Activated CD8-positive, alpha-beta memory T cell treated with anti-CD3 and anti-CD28 coated beads, Interleukin-2, amount 50 U/mL, for 24 hours (primary cell): ENCODE results near the gene PRKCZ.

ENCODE experiments used
- DNase-seq: peaks from one replicate; pipeline ENCODE4 v3.0.0-alpha.2; 2020; ENCODE audit errors: extremely low read depth

The PRKCZ gene

DNA sequence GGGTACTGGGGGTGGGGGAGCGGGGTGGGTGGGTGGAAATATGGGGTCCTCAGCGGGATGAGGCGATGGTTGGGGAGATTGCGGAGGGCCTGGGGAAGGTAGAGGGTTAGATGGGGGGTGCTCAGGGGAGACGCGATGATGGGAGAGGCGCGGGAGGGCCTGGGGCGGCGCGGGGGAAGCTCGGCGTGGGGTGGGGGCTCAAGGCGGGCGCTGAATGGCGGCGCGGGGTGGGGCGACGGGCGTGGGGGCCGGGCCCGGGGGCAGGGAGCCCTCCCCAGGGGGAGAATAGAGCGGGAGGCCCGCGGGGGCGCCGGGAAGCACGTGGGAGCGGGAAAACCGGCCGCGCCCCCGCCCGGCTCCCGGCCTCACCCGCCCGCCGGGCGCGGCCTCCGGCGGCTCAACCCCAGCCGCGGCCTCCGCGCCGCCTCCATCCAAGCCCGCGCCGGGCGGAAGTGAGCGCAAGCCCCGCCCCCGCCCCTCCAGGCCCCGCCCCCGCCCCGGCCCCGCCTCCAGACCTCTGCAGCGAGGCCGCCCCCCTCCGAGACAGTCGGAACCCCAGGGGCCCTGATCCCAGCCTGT lies 144.2 kb downstream of the PRKCZ start, which contains the start of gene FAAP20:
TSS of gene FAAP20 (minus strand) at position 454 of the 579 bp plus-strand sequence. CDS start at position 431, 23 bp downstream.
- DNase-seq: no peak

DNA sequence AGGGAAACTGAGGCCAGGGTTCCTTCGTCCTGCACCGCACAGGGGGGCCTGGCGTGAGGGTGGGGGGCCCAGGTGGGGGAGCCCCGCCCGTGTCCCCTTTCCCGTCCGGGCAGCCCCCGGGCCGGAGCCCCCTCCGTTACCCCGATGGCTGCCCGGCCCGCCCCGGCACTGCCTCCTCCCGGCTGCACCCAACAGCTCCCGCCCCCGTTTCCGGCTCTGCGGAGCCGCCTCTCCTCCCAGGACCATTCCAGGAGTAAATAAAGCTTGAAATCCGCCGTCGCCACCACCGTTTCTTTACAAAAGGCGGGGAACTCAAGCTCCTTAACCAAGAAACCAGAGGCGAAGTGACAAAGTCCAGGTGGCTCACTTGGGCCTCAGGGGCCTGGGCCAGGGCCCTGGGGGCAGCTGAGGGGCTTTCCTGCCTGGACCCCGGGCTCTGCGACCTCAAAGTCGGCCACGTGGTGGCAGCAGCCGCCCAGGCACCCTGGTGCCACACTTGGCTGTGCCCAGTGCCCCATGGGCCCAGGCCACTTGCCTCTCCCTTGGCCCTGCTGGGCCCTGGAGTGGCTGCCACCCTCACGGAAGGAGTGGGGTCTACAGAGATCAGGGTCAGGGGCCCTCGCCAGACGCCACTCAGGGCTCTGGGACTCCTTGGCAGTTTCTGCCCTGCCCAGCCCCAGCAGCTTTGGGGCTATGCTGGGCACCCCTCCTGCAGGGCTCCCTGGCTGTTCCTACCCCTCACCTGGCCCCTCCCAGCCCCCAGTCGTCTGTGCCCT lies 144.9 kb downstream of the PRKCZ start:
- peak; percentile 60 for DNase-seq

DNA sequence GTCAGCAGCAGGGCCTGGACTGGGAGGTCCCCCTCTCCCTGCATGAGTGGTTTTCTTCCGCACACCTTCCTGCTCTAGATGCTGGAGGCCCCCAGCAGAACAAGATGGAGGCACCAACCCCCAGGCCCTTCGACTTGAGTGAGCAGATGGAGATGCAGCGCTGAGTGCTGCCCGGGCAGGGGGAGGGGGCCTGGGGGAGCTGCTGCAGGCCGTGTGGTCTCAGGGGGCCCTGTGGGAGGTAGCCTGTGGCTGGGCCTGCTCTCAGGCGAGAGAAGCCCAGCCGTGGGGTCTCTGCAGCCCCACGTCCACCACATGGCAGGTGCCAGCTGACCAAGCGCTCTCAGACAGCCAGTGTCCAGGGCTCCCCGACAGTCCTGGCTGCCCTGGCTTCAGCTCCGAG lies 145.6 kb downstream of the PRKCZ start:
- no peak for DNase-seq

DNA sequence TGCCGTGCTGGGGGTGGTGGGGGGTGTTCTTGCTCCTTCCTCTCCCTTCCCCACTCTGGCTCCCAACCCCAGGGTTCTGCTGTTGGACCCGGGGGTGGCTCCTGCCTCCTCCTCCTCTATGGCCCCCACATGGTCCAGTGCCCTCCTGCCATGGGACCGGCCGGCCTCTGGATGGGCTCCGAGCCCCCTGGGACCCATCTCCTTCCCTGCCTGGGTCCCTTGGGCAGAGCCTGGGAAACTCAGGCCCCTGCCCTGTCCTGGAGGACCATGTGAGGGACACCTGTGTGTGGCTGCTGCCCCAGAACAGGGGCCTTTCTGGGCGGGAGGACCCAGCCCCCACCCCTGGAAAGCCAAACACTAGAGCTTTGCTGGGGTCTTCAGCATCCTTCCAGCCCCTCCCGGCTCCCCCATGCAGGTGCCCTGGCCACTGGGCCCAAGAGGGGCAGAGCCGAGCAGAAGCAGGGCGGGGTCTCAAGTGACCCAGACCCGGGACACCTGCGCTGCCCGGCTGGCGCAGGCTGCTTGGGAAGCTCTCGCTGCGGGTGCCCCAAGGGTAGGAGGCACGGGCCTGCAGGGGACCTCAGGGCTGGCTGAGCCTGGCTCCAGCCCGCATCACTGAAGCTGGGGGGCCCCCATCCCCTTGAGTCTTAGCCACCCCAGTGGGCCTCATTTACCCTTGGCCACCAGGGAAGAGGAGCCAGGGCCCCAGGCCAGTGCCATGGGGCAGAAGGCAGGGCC lies 146.9 kb downstream of the PRKCZ start:
- DNase-seq: no peak

DNA sequence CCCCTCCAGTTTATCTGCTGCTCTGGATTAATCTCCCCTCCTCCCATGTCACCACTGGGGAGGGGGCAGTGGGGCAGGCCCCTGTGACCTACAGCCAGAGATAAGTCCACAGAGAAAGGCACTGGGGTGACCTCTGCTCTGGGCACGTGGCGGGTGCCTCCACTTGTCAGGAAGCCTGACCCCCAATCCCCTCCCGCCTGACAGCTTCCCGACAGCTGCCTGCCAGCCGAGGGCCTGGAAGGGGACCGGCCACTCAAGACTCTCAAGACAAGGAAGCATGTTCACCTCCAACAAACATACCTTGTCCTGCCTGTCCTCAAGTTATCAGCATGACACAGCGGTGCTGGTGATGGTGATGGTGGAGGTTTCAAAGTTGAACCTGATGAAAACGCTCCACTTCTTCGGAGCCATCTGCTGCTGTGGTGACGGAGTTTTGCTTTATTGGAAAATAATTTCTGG lies 147.5 kb downstream of the PRKCZ start:
- DNase-seq: no peak

DNA sequence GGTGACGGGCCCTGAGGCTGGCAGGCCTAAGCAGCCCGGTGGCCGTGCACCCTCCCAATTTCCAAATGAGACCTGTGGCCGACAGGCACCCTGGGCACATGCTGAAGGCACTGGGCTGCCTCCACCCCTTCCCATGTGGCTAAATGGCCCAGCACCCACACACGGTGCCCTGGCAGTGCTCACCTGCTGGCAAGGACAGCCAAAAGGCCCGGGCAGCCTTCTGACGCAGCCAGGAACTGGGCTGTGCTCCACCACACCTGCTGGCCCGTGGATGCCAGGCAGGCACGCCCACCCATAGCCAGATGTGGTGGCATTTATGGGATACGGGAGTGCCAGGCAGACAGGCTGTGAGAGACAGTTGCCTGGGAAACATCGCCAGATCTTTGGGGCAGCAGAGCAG lies 148.4 kb downstream of the PRKCZ start:
- DNase-seq: no peak

DNA sequence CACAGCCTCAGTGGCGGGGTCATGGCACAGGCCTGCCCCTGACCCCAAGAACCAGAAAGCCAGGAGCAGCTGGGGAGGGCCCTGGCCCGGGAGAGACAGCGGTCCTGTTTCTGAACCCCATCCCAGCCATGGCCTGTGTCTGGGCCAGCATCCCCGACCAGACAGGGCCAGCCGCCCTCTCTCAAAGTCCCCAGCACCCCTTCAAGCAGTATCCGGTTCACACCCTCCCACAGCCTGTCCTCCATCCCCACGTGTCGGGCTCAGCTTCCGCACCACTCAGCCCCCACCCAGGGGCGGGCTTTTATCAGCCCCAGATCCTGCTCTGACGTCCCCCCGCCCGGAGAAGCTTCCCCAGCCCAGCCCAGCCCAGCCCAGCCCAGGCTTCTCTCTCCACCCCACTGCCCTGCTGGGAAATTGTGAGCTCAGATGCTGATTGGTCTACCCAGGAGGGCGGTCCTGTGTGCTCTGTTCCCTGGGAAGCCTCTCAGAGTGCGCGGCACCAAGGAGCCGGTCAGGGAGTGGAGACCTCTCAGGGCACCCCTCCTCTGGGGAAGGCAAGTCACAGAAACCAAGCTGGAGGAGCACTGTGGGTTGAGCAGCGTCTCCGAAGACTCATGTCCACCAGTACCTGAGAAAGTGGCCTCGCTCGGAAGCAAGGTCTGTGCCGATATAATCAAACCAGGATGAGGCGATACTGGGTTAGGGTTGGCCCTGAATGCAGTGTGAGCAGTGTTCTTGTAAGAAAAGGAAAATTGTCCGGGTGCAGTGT lies 149.0 kb downstream of the PRKCZ start:
- DNase-seq: peak; percentile 60

DNA sequence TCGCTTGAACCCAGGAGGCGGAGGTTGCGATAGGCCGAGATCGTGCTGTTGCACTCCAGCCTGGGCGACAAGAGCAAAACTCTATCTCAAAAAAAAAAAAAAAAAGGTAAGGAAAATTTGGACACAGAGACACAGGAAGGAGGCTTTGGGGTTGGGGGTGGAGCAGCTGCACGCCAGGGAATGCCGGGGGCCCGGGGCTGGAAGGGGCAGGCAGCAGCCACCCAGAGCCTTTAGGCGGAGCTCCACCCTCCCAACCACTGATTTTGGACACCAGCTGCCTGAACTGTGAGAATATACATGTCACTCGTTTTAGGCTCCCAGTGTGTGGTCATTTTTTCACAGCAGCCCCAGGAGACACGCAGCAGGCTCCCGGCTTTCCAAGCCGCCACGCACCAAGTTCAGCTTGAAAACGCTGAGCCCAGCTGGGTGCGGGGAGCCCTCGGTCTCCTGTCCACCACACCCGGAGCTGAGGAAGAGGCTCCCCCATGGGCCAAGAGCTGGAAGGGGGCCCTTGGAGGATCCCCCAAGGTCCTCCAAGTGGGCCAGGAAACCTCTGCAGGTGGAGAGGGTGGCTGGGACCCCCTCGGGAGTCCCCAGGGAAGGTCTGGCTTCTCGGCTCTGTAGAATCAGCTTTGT lies 150.2 kb downstream of the PRKCZ start:
- DNase-seq: no peak

DNA sequence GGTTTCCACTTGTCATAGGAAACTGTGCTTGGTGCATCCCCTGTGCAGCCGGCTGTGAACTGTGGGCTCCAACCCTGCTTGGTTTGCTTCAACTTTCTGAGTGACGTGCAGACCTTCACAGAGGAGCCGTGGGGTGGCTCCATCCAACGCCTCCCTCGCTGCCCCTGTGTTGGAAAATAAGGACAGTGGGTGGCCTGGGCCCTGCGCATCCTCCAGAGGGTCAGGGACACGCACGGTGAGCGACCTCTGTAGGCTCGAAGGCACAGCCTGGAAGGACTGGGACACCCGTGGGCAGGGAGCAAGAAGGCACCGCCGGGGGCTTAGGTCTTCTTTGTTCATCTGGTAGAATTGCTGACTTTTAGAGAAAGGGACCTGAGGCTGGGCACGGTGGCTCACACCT lies 150.9 kb downstream of the PRKCZ start:
- DNase-seq: no peak

DNA sequence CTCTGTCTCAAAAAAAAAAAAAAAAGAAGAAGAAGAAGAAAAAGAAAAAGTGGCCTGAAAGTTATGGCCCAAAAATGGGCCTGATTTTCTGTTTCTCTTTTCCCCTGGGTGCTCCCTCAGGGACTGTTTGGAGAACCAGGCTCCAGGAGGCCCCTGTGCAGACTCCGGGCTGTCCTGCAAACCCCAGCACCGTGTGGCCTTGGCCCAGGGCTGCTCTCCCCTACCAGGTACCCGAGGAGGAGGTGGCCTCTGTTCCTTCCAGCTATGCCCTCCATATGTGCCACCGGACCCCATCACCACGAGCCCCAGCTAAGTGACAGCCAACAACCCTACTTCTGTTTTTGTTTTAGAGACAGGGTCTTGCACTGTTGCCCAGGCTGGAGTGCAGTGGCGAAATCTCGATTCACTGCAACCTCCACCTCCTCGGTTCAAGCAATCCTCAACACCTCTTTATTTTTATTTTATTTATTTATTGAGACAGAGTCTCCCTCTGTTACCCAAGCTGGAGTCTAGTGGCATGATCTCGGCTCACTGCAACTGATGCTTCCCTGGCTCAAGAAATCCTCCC lies 151.9 kb downstream of the PRKCZ start:
- no peak for DNase-seq

DNA sequence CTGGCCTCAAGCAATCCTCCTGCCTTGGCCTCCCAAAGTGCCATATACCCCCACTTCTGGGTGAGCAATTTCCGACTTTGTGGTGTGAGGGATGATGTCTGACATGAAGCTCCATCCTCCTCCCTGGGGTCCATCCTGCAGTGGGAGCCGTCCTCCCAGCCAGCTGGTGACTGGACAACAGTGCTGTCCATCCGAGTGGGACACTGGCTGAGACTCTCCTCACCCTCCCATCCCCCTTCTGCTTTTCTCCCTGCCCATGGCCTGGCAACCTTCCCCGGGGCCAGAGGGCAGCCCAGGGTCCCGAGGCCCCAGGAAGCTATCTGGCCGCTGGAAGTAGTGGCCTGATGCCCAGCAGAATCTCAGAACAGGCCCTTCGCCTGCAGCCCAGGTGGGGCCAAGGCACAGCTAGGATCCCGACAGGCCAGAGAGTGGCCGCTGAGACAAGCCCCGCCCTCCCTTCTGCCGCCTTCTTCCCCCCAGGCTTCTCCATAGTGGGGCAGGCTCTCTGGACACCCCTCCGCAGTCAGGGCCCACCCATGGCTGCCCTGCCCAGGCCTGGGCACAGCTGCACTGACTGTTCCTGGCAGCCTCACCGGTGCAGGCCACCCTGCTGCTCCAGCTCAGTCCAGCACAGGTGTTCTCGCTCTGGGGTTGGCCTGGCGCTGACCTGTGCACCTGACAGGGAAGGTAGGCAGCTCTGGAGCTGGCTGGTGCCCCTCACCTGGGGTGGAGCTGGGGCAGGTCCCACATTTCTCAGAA lies 152.8 kb downstream of the PRKCZ start:
- DNase-seq: no peak

DNA sequence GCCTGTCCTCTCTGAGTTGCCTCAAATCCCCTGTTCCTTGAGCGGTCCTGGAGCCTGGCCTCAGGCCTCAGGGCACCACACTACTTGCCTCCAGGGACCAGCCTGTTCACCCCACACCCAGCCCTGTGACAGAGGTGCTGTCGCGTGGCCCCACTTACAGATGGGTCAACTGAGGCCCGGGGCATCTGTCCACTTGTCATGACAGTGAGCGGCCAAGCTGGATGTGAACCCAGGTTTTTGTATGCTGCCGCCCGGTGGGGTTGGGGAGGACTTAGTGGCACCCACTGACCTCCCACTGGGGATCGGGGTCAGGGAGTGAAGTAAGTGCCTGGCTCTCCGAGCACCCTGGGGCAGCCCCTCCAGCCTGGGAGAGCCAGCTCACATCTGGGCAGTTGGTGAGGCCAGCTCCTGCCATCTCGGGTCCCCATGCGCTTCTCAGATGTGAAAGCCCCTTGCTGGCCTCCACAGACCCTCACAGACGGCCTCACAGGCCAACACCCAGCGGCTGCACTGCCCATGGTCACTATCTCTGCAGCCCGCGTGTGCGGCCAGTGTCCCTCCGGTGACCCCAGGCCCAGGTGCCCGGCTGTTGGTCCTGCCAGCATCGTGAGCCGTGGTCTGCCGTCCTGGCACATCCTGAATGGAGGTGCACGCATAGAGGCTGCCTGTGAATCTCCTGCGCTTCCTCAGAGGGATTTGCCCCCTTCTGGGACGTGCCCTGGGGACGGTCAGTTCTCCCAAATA lies 153.6 kb downstream of the PRKCZ start:
- DNase-seq: no peak

DNA sequence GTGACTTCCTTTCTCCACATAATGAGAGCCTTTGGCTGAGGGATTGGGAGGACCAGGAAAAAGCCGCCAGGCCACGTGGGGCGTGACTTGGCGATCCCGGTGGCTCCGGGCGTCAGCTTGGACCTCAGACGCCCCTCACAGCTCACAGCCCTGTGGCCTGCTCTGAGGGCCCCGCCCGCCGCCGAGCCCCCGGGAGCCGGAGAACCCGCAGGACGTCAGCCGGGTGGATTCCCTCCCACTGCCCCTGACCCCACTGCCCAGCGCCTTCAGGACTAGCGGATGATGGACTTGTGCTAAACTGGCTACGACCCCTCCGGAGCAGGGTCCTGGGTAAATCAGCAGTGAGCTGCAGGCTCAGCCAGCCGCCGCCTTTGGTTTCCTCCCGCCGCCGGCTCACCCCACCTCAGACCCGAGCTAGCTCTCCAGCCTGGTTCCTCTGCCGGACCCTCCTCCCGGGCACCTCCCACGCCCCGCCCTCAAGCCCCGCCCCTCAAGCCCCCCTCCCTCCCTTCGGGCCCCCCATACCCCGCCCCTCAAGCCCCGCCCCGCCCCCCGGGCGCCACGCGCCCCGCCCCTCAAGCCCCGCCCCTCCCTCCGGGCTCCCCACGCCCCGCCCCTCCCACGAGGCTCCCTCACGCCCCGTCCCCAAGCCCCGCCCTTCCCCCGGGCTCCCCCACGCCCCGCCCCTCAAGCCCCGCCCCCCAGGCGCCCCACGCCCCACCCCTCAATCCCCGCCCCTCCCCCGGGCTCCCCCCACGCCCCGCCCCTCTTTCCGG lies 154.4 kb downstream of the PRKCZ start:
- DNase-seq: no peak

DNA sequence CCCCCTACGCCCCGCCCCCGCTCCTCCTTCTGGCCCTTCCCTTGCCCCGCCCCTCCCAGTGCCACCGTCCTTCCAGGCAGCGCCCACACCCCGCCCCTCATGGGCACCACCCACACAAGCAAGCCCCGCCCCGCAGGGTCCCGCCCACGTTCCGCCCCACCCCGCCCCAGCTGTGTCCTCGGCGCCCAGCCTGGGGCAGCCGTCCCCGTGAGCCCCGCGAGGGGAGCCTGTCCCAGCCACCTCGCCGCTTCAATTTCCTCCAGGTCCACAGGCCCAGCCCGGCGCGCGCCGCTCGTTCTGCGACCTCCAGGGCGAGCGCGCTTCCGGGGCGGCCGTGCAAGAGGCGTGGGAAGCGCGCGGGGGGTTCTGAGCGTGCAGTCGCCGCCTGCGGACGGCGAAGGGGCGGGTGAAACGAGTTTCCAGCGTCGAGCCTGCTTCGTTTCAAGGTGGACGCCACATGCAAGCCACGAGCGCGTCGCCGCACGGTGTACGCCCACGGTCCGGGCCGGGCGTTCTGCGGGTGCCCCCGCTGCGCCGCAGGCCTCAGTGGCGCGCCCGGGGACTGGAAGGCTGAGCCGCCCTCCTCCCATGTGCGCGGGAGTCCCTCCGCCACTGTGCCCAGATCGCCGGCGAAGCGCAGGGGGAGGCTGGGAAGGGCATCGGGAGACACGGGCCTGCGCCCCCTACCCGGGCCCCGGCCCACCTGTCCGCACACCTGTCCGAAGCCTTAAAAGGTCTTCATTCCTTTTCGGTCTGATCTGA lies 155.2 kb downstream of the PRKCZ start:
- DNase-seq: peak; percentile 77

DNA sequence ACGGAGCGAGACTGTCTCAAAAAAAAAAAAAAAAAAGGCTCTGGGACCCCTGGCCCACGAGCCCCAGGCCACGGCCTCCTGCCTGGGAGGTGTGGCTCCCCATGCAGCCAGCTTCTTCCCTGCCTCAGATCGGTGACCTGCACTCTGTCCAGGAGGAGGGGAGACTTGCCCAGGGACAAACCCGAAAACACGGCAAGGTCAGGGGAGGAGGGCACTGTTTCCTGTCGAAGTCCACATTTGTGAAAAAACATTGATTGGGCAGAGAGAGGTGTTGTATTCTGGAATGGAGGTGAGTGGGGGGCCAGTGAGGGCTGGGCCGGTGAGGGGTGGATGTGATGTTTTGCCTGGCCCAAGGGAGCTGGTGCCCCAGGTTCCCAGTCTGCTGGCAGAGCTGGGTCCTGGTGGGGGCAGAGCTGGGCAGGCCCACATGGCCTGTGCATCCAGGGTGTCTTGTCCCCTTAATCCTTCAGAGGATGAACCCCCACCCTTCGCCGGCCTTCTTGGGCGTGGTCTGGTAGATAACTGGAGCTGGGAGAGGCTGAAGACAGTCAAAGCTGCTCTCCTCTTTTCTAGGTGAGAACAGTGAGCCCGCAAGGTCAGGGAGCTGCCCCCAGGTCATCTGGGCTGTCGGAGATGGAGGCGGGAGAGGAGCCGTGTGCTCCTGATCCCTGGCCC lies 156.7 kb downstream of the PRKCZ start:
- DNase-seq: no peak

DNA sequence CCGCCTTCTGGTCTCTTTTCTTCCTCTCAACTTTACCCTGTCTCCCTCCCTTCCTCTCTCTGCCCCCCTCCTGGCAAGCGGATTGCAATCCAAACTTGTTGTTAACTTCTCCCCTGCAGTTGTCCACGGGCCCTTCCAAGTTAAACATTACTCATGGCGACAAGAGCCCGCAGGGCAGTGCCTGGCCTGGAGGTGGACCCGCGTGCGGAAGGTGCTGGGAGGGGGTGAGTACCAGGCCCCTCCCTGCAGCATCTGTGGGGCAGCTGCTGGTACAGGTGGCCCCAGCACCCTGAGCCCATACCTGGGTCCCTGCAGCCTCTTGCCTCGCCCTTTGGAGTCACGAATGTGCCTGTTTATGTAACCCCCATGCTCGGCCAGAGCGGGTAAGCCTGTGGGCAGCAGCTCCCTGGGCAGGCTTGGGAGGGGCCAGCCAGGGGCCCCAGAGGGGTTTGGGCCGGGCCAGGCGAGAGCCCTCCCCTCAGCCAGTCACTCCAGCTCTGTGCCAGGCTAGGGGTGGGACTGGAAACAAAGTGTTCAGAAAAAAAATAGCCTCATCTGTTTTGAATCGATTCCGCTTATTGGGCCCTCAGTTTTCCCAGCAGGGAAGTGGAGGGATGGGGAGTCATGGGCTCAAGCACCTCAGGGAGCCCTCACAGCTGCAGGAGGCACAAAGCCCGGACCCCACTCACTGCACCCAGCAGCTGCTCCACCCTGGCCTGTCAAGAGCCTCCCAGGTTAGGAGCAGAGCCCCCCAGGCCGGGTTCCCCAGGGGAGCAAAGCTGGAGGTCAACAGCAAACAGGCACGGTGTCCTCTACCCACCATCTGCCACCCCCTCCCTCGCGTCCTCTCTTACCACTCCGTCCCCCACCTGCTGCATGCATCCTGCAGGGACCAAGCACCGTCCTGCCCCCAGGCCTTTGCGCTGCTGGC lies 158.4 kb downstream of the PRKCZ start:
- DNase-seq: no peak
